HTR-8/SVneo (cell line): ENCODE measurements around the gene GPR32.
"Not testable (repeated sequence)": the region's sequence is repeated elsewhere in the genome, so short reads cannot be mapped to it uniquely, and the experiment has no call there.

Experiments used
- DNase-seq: peaks from one replicate; pipeline ENCODE4 v3.0.0; 2011; ENCODE audit warnings: low spot score, mixed read lengths; ENCODE audit not compliant: insufficient read length
- FAIRE-seq: peaks from 2 replicates; lab custom pipeline; 2011; peaks lifted over from hg19 to GRCh38; lab: Jason Lieb, UNC

The GPR32 gene

DNA sequence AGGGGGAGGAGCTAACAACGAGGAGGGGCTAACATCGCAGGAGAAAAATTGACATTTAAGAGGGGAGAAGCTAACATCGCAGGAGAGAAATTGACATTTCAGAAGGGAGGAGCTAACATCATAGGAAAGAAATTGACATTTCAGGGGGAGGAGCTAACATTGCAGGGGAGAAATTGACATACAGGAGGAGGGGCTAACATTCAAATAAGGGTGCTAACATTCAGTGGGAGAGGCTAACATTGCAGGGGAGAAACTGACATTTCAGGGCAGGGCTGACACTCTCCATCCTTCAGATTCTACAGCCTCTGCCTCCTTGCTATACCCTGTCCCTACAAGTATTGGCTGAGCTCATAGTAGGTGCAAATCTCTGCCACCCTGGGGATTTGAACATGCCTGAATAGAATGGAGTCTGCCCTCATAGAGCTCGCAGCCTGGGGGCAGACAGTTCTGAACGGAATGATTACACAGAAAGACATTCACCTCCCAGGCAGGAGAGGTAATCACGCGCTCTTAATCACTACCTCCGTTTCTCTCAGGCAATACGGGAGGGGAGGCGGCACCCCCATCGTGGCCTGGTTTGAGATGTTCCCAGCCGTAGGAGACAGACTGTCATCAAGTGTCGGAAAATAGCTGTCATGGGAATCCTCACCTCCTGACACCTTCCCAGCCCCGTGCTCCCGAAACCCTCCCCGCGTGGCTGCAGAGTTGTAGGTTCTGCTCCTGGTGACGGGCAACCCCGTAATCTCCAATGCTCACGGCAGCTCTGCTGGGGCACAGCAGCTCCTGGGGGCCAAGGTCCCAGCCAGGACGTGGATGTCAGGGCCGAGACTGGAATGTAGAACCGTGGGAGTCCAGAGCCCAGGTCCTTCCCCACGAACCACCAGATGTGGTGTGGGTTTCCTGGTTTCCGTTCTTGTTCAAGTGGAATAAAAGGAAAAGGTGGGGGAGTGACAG, 9.5 kb downstream of the GPR32 start:
- FAIRE-seq (no peak), DNase-seq (no peak)

DNA sequence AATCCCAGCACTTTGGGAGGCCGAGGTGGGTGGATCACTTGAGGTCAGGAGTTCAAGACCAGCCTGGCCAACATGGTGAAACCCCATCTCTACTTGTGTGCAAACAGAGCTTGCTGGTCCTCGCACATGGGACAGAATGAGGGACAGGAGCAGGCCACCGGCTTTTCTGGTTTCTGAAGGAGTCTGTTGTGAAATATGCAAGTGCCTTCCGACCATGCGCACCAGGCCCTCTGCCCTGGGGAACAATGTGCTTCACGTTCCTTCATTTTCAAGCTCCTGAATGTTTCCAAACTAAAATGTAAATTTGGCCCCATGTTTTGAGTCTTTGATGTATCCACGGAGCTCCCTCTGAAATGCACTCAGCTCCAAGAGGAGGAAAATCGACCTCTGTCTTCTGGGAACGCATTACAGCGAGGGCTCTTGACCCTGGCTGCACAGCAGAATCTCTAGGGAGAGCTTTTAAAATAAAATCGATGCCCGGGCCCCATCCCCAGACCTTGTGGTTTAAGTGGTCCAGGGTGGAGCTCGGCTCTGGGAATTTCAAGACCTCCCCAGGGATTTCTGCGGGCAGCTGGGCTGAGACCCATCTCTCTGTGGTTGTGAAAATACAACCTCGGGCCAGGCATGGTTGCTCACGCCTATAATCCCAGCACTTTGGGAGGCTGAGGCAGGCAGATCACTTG, 10.6 kb downstream of the GPR32 start:
- no peak for FAIRE-seq
- no peak for DNase-seq

DNA sequence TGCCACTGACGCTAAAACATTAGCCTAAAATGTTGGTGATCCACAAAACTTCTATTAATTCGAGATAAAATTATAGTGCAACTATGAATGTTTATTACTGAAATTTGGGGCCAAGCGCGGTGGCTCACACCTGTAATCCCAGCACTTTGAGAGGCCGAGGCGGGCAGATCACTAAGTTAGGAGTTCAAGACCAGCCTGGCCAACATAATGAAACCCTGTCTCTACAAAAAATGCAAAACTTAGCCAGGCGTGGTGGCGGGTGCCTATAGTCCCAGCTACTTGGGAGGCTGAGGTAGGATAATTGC, 13.5 kb downstream of the GPR32 start:
- not testable (repeated sequence) for DNase-seq, FAIRE-seq

DNA sequence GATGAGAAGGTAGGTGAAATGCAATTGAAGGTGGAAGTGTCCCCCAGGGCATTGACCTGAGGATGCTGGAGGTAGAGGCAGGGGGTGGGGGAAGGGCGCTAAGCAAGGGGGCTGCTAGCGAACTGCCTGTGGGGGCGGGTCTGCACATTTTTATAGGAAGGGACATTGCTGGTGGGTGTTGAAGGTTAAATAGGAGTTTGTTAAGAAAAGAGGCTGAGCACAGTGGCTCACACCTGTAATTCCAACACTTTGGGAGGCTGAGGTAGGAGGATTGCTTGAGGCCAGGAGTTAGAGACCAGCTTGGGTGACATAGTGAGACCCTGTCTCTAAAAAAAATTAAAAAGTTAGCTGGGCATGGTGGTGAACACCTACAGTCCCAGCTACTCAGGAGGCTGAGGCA, 14.4 kb downstream of the GPR32 start:
- FAIRE-seq (no peak), DNase-seq (no peak)

DNA sequence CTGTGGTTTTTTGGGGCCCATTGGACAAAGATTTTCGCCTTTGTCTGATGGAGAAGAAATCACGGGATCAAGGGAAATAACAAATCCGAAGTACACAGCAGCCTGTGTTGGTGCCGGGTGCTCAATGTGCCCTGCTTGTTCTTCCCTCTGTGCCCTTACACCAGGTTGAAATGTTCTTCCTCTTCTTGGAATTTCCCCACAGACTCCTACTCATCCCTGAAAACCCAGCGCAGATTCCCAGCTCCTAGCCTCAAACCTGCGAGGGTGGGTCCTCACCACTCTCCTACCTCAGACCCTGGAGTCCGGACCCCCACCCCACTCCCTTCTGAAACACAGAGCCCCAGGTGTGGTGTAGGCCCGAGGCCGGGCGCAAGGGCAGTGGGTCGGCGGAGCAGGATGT, 15.1 kb downstream of the GPR32 start:
- DNase-seq (no peak), FAIRE-seq (no peak)

- no peak for FAIRE-seq
- DNase-seq, result no peak
Observed at GRCh38 chr19:50790396-50790795, 20.1 kb downstream of the GPR32 start, which contains the start of gene ACP4. Gene ACP4, plus strand, starts transcription at chr19:50790415. Its CDS starts 0 bp downstream, at chr19:50790415.

- FAIRE-seq (no peak), DNase-seq (no peak)
Observed at GRCh38 chr19:50790922-50791467, 20.7 kb downstream of the GPR32 start.

DNA sequence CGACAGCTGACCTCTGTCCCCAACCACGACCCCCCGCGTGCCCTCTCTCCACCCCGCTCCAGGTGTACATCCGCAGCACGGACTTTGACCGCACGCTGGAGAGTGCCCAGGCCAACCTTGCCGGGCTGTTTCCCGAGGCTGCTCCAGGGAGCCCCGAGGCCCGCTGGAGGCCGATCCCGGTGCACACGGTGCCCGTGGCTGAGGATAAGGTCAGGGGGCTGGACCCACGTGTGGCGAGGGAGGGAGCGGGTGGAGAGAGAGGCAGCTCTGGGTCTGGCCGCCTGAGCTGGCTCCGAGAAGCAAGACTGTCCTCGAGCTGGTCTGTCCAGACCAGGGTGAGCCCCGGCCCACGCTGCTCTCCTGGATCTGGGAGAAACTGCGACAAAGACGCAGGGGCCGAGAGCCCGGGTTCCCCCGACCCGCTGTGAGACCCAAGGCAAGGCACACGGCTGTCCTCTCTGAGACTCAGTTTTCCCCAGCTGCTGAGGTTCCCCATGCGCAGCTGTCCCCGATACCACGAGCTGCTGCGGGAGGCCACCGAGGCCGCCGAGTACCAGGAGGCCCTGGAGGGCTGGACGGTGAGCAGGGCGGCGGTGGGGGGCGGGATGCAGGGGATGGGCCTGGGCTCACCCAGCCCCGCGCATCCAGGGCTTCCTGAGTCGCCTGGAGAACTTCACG, 21.5 kb downstream of the GPR32 start:
- no peak for FAIRE-seq
- no peak for DNase-seq

DNA sequence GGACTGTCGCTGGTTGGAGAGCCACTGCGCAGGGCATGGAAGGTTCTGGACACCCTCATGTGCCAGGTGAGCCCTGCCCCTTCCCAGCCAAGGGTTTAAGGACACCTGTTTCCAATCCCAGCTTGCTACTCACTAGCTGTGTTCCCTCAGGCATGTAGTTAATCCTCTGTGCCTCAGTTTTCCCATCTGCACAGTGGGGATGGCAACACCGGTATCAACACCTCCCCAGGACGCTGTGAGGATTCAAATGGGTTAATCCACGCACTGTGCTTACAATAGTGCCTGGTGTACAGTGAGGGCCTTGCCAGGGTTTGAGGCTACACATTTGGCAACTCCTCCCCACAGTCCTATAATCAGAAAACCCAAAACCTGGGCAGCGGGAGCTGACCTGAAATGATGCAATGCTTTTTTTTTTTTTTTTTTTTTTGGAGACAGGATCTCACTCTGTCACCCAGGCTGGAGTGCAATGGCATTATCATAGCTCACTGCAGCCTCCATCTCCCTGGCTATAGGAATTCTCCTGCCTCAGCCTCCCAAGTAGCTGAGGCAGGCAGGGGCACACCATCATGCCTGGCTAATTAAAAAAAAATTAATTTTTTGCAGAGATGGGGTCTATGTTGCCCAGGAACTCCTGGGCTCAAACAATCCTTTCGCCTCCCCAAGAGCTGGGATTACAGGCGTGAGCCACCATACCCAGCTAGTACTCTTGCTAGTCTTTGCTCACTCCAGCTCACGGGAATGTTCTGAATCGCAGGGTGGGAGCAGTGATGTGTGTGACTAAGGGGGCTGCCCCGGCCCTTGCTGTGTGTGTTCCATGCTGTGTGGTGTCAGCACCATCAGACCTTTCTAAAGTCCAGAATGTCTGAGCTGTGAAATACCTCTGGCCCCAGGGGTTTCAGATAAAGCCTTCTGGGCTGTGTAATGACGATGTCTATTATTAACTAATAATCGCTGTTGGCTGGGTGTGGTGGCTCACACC, 22.3 kb downstream of the GPR32 start:
- DNase-seq, result no peak
- FAIRE-seq, result no peak

DNA sequence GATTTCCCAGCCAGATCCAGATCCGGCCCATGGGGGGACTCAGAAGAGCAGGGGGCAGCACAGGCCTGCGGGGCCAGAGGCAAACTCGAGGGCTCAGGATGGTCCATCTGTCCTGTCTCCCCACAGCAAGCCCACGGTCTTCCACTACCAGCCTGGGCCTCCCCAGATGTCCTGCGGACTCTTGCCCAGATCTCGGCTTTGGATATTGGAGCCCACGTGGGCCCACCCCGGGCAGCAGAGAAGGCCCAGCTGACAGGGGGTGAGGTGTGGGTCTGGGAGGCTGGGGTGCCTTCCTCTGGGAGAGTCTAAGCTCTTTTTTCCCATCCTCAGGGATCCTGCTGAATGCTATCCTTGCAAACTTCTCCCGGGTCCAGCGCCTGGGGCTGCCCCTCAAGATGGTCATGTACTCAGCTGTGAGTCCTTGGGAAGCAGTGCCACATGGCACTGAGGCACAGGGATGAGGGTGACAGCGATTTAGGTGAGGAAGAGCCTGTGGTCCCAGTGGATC, 23.3 kb downstream of the GPR32 start:
- no peak for FAIRE-seq
- no peak for DNase-seq

DNA sequence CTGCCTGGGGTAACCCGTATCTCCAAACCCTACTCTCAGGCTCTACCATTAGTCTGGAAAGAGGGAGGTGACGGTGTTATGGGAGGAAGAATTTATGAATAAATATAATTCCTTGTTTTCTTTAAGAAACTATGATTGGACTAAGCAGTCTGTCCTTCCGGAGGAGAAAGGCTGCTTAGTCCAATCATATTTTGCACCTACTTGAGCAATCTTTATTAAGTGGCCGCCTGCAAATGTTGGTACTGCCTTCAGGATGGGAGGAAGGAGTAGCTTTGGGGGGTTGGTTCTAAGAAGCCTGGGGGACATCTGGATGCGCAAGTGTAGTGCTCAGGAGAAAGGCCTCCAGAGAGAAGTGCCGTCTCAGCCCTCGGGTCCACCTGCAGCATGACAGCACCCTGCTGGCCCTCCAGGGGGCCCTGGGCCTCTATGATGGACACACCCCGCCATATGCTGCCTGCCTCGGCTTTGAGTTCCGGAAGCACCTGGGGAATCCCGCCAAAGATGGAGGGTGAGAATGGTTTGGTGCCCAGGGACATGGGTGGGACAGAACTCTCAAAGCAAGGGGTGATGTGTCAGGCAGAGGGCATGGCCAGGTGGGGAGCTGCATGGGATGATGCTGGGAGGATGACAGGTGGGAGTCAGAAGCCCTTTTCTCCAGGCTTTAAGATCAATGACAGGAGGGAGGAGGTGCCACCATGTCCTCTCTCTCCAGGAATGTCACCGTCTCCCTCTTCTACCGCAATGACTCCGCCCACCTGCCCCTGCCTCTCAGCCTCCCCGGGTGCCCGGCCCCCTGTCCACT, 24.0 kb downstream of the GPR32 start:
- DNase-seq, result no peak
- FAIRE-seq, result no peak

DNA sequence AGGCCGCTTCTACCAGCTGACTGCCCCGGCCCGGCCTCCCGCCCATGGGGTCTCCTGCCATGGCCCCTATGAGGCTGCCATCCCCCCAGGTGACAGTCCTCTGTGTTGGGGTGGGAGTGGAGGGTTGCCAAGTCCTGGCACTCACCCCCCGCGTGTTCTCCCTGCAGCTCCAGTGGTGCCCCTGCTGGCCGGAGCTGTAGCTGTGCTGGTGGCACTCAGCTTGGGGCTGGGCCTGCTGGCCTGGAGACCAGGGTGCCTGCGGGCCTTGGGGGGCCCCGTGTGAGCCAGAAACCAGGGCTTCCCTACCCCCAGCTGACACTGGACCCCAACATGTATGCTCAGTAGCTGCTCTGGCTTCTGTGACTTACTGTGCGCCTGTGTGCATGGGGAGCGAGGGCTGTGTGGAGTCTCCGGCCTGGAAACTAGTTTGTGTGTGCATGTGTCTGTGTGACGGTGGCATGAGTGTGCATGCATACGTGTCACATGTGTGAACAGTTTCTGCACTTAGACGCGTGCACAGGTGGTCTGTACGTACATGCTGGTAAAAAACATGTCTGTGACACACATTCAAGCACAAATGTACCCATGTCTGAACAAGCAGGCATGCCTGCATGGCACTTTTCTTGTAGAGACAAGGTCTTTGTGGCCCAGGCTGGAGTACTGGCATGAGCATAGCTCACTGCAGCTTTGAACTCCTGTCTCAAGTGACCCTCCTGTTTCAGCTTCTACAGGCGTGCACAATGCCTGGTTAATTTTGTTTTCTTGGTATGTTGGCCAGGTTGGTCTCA, 24.8 kb downstream of the GPR32 start:
- FAIRE-seq (peak; percentile 52), DNase-seq (no peak)

DNA sequence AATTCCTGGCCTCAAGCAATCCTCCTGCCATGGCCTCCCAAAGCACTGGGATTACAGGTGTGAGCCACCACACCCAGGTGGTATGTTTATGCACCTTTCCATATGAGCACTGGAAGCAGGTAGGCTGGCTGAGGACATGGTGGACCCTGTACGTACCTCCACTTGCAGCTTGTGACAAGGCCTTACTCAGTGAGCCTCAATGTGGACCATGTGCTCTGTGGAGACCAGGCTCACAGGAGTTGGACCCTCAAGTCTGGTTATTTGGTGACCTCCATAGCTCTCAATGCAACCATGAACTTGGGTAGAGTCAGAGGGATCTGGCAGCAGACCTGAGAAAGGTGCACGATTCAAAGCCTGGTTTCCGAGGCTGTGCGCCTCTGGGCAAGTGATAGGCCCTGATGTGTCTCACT, 25.4 kb downstream of the GPR32 start:
- DNase-seq (no peak), FAIRE-seq (no peak)

DNA sequence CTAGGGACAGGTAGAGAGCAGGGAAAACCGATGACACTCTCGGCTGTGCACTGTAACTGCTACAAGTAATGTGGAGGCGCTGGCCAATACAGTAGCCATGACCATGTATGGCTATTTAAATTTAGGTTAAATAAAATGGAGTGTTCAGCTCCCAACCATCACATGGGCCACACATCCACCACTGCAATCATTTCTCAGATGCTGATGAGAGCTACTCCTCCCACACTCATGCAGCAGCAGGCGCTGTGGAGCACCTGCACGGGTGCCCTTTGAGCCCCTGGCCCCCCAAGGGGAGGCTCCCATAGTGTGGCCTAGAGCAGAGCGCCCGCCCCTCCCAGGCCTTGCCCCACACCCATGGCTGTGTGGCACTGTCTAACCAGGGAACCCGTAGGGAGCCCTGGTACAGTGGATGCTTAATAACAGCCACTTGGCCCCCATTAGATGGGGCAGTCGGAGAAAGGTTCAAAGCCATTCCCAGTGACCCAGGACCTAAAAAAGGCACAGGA, 25.9 kb downstream of the GPR32 start:
- FAIRE-seq (no peak), DNase-seq (no peak)

GRCh38 chr19:50796634-50797428, 26.6 kb downstream of the GPR32 start:
- FAIRE-seq (no peak), DNase-seq (no peak)

DNA sequence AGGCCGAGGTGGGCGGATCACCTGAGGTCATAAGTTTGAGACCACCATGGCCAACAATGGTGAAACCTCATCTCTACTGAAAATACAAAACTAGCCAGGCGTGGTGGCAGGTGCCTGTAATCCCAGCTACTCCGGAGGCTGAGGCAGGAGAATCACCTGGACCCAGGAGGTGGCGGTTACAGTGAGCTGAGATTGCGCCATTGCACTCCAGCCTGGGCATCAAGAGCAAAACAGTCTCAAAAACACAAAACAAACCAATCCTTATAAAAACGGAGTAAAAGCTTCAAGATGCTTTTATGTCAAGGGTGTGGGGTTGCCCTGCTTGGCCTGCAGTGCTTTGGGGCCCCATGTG, 27.1 kb downstream of the GPR32 start:
- DNase-seq (no peak), FAIRE-seq (no peak)
